Lower leg skin (tissue), 4 donors: Measurements from ENCODE around the gene UNC50. TPM values are rescaled to one million over a fixed set of nuclear protein-coding genes. Genes with fewer than 3 reads are reported as not detected.

Experiments
- DNase-seq, 2 donors: peaks; one replicate each; pipeline ENCODE4 v3.0.0-alpha.2; 2019; ENCODE audit warnings: low spot score in 2 of 2
- H3K4me3 ChIP-seq: fragments of 200-600 bp; sonication (generic); 2 replicates; pipeline ENCODE4 v1.5.1; 2017; ENCODE audit warnings: mild to moderate bottlenecking, low read depth; ENCODE audit not compliant: poor library complexity, severe bottlenecking
- POLR2A ChIP-seq, 2 donors: fragments of 450-650 bp; IDR thresholded peaks; one replicate each; pipeline ENCODE4 v1.6.1; 2016 to 2017; ENCODE audit warnings: antibody characterized with exemption in 2 of 2, mild to moderate bottlenecking in 1 of 2, moderate library complexity in 1 of 2
- WGBS, 2 donors: methylation state at CpG; one replicate each; pipeline ENCODE4 v1.1.5; 2018; 5-methylcytosine and 5-hydroxymethylcytosine counted together
- intact Hi-C: fragments of 100-400 bp; cut with DNase I; formaldehyde crosslinking; loops from one replicate; pipeline ENCODE4 v1.15.0; 2023; ENCODE audit warnings: low total_unique reads
- total RNA-seq, 4 donors: library from RNA; depleted of rRNA; stranded (reverse); fragments of >200 nt; gene quantifications; one replicate each; pipeline ENCODE4 v1.1.0, GENCODE V29; 2016
- TF ChIP-seq, protein P1 (sequence below), 3 donors: fragments of 450-650 bp; IDR thresholded peaks; one replicate each; pipeline ENCODE4 v1.5.1; 2016; ENCODE audit warnings: antibody characterized with exemption in 3 of 3, mild to moderate bottlenecking in 3 of 3, moderate library complexity in 2 of 3

The UNC50 gene, protein sequence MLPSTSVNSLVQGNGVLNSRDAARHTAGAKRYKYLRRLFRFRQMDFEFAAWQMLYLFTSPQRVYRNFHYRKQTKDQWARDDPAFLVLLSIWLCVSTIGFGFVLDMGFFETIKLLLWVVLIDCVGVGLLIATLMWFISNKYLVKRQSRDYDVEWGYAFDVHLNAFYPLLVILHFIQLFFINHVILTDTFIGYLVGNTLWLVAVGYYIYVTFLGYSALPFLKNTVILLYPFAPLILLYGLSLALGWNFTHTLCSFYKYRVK
- total RNA-seq, result 10 to 100 TPM; 38.1 to 52.0 (median 44.2) TPM

DNA sequence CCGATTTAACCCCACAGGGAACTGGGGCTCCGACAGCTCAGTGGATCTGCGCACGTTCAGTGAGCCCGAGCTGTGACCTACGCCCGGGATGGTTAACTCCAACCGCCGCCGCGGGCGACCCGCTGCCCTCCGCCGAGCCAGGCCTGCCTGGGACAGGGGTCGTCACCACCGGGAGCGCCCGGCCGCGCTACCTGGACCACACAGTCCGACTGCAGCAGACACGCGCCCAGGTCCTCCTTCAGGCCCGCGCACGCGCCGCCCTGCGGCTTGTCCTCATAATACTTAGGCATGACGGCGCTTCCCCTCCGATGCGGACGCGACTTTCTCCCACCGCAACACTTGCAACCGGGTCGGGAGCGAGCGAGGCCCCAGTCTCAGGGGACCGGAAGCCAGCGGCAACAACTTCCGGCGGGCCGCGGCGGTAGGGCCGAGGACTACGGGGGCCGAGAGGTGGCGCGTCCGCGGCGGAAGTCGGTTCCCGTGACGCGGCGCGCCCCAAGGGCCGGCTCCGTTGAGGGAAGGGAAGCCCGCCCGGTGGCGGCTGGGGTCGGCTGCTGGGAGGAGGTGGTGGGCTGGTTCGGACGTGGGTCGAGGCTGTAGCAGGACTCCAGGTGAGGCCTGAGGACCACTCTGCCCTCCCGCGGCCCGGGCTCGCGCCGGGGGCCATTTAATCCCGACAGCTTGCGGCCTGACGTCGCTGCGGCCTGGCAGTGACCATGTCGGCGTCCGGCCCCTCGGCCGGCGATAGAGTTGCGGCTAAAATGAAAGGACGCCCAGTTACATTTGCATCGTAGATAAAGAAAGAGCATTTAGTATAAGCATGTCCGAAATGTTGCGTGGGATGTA, at the start of gene UNC50, which contains the start of gene COA5:
TSS of gene UNC50 (plus strand) at position 474 of the 846 bp plus-strand sequence. CDS start 1,171 bp downstream, outside the sequence.
TSS of gene COA5 (minus strand) at position 397 of the 846 bp plus-strand sequence. CDS start at position 290, 107 bp downstream.
- intact Hi-C loops, result no loop called here
- DNase-seq, result peak; percentile 84 to 97
- 0% methylated on average over 19 to 87 of the region's 93 CpGs for WGBS, 2 donors

DNA sequence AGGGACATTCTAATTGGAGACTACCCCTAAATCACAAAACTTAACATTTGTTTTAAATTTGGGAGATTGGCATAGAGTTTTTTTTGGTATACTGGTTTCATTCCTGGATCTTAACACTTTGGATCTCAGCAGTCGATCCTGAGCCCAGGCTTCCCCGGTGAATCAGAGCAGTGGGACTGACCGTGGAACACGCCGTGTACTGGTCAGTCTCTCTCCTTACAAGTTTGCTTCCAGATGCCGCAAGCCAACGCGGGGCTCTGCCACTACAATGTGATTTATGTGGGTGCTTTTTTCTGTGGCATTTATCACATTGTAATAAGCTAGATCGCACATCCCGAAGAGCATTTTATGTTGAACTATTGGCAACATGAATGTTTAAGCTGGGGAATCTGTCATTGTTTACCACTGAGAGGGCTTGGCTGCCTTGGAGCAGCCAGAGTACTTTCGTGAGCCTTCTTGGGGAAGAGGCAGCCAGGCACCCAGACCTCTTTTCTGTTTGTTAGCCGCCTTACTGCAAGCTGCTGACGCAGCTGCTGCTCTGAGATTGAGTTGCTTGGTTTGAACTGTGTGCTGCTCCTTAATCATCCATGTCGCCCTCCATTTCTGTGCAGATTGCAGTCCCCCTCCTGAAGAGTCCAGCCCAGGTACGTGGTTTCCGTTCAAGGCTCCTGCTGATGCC, 49.4 kb upstream of the UNC50 start:
- TF ChIP-seq, protein P1, sequence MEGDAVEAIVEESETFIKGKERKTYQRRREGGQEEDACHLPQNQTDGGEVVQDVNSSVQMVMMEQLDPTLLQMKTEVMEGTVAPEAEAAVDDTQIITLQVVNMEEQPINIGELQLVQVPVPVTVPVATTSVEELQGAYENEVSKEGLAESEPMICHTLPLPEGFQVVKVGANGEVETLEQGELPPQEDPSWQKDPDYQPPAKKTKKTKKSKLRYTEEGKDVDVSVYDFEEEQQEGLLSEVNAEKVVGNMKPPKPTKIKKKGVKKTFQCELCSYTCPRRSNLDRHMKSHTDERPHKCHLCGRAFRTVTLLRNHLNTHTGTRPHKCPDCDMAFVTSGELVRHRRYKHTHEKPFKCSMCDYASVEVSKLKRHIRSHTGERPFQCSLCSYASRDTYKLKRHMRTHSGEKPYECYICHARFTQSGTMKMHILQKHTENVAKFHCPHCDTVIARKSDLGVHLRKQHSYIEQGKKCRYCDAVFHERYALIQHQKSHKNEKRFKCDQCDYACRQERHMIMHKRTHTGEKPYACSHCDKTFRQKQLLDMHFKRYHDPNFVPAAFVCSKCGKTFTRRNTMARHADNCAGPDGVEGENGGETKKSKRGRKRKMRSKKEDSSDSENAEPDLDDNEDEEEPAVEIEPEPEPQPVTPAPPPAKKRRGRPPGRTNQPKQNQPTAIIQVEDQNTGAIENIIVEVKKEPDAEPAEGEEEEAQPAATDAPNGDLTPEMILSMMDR (IDR thresholded peaks at IDR 0.05), result no peak
- TF ChIP-seq POLR2A (IDR thresholded peaks at IDR 0.05), result no peak
- WGBS, 2 donors, result 87 to 89% methylated on average over 16 of the region's 16 CpGs
- H3K4me3 ChIP-seq, result no peak overlapping the region
- DNase-seq, result no peak
- intact Hi-C loops, result no loop called here

More for the DNA sequence above, at the start of gene UNC50, which contains the start of gene COA5:
- TF ChIP-seq, protein P1 (IDR thresholded peaks at IDR 0.05), result no peak
- TF ChIP-seq POLR2A (IDR thresholded peaks at IDR 0.05), result peak in 1 of 2 donors; percentile 51
- H3K4me3 ChIP-seq, result peak within 1 kb of the TSS; percentile 83

DNA sequence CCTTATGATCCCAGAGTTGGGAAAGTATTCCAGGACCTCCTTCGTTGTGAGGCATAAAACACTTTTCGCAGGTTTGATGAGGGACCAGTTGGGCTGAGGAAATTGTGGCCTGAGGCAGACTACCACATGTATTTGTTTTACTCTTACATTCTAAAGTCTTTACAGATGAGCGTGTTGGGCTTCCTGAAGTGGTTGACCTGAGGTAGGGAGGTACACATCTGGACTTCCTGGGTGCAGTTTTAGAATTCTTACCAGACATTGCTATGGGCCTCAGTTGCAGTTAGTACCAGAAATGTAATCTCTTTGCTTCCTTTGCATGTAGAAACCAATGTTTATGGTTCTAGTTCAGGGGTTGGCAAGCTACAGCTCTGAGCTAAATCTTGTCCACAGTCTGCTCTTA, 48.8 kb upstream of the UNC50 start:
- no peak for DNase-seq
- WGBS, 2 donors, result 77 to 92% methylated on average over 3 of the region's 3 CpGs
- intact Hi-C loops, result no loop called here
- H3K4me3 ChIP-seq, result no peak overlapping the region
- TF ChIP-seq, protein P1 (IDR thresholded peaks at IDR 0.05), result no peak
- TF ChIP-seq POLR2A (IDR thresholded peaks at IDR 0.05), result no peak

DNA sequence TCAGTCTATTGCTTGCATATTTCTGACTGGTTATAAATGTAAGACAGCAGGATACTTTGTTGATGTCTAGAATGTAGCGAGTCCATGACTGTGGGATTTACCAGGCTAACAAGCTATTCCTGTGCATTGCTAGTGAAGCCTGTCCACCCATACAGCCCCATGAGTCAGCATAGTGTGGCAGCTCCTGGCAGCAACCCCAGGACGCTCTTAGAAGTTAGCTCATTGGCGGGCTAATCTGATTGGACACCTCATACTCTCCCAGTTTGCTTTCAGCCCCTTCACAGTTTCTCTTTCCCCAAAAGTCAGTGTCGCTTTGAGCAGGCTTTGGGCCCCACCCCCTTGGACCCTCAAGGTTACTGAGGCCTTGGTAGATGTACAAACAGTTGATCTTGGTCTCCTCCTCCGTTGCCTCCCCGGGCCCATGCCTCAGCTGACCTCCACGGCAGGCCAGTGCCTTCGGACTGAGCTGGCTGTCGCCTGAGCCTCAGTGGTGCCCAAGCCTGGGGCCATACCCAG, 48.1 kb upstream of the UNC50 start:
- TF ChIP-seq, protein P1 (IDR thresholded peaks at IDR 0.05), result no peak
- no peak for TF ChIP-seq POLR2A (IDR thresholded peaks at IDR 0.05)
- intact Hi-C loops, result no loop called here
- 94 to 96% methylated on average over 9 of the region's 9 CpGs for WGBS, 2 donors
- no peak for DNase-seq
- H3K4me3 ChIP-seq, result no peak overlapping the region

DNA sequence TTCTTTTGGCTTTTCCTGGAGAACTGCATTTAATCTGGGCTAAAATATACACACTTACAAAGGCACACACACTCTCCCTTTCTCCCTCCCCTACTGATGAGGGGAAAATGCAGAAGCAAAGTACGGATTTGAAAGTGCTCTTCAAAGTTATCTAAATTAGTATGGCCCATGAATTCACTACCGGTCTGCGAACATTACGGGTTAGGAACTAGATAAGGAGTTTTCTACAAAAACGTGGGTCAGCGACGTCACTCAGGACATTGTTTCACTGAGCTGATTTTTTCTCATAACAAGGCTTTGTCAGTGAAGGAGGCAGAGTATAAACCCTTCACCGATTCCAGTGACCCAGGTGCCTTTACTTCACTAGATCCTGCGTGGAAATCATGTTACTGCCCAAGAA, 47.4 kb upstream of the UNC50 start:
- 96% methylated on average over 9 of the region's 9 CpGs for whole genome bisulfite sequencing, 2 donors
- TF ChIP-seq, protein P1 (IDR thresholded peaks at IDR 0.05), result no peak
- no peak for TF ChIP-seq POLR2A (IDR thresholded peaks at IDR 0.05)
- H3K4me3 ChIP-seq, result no peak overlapping the region
- no peak for DNase-seq
- intact Hi-C loops, result loop anchor here (1.0 kb wide), 1 partner anchor 45 kb away; no protein-coding TSS in a partner anchor
